D721Med (cell line): ENCODE data around the gene AP3S1.
"Not testable (repeated sequence)": the region's sequence is repeated elsewhere in the genome, so short reads cannot be mapped to it uniquely, and the experiment has no call there.

ENCODE experiments used
- DNase-seq: peaks from one replicate; pipeline ENCODE4 v3.0.0; 2011; ENCODE audit warnings: low spot score; ENCODE audit not compliant: insufficient read length
- FAIRE-seq: peaks from 2 replicates; lab custom pipeline; 2011; peaks lifted over from hg19 to GRCh38; lab: Jason Lieb, UNC
- TF ChIP-seq, protein P1 (sequence below): IDR thresholded peaks from 2 replicates; pipeline ENCODE4 v1.5.1; 2012; ENCODE audit warnings: mild to moderate bottlenecking, control low read depth; ENCODE audit not compliant: insufficient read depth; ENCODE audit errors: missing control alignments

Gene AP3S1

GRCh38 chr5:115820846-115821245 lies 20.9 kb upstream of the AP3S1 start:
- no peak for DNase-seq
- FAIRE-seq, result no peak
- TF ChIP-seq, protein P1, sequence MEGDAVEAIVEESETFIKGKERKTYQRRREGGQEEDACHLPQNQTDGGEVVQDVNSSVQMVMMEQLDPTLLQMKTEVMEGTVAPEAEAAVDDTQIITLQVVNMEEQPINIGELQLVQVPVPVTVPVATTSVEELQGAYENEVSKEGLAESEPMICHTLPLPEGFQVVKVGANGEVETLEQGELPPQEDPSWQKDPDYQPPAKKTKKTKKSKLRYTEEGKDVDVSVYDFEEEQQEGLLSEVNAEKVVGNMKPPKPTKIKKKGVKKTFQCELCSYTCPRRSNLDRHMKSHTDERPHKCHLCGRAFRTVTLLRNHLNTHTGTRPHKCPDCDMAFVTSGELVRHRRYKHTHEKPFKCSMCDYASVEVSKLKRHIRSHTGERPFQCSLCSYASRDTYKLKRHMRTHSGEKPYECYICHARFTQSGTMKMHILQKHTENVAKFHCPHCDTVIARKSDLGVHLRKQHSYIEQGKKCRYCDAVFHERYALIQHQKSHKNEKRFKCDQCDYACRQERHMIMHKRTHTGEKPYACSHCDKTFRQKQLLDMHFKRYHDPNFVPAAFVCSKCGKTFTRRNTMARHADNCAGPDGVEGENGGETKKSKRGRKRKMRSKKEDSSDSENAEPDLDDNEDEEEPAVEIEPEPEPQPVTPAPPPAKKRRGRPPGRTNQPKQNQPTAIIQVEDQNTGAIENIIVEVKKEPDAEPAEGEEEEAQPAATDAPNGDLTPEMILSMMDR, result no peak

- DNase-seq, FAIRE-seq: not testable (repeated sequence)
Observed at GRCh38 chr5:115824983-115825382, 16.8 kb upstream of the AP3S1 start.

- DNase-seq (no peak), FAIRE-seq (no peak)
- TF ChIP-seq, protein P1, result no peak
Observed at GRCh38 chr5:115825948-115826347, 15.8 kb upstream of the AP3S1 start.

GRCh38 chr5:115829913-115830312 lies 11.8 kb upstream of the AP3S1 start:
- FAIRE-seq (no peak), DNase-seq (no peak)
- TF ChIP-seq, protein P1, result no peak

GRCh38 chr5:115831163-115831768 lies 10.5 kb upstream of the AP3S1 start:
- peak; percentile 25 for FAIRE-seq
- DNase-seq, result no peak
- TF ChIP-seq, protein P1, result peak; percentile 70

GRCh38 chr5:115835481-115835880 lies 6.3 kb upstream of the AP3S1 start:
- DNase-seq (no peak), FAIRE-seq (no peak)
- TF ChIP-seq, protein P1, result no peak

- TF ChIP-seq, protein P1, result peak; percentile 58
- DNase-seq (no peak), FAIRE-seq (no peak)
Observed at GRCh38 chr5:115838885-115839518, 2.7 kb upstream of the AP3S1 start.
